ENCODE data around the gene ITGBL1. TPM values are rescaled to one million over a fixed set of nuclear protein-coding genes. Genes with fewer than 3 reads are reported as not detected.

ITGBL1 gene
- total RNA-seq, 1 experiment from 2014 or later, result not detected

- no TSS peak for BruUV-seq (replicated peaks)
- no peaks in the 10 kb centered on the region for H3K27me3 ChIP-seq (replicated peaks; ENCODE audit: control insufficient read depth, insufficient read depth, low read length)
- DNase-seq, result no peak
- Mint-ChIP-seq H3K27ac (ENCODE audit: unreplicated experiment) (no peak overlapping the region), H3K27me3 (ENCODE audit: insufficient read depth, unreplicated experiment) (peaks cover 3% of the 10 kb centered on the region), H3K9me3 (ENCODE audit: unreplicated experiment) (peaks cover 9% of the 10 kb centered on the region), H3K36me3 (ENCODE audit: insufficient read depth, unreplicated experiment) (no peaks in the 10 kb centered on the region), H3K4me1 (ENCODE audit: low read depth, unreplicated experiment) (no peaks in the 10 kb centered on the region), H3K4me3 (ENCODE audit: unreplicated experiment) (no peak overlapping the region)
- ChIA-PET CTCF (no interaction called here), POLR2A (no interaction called here)
- no peaks in the 10 kb centered on the region for H3K4me1 ChIP-seq
- TF ChIP-seq CTCF (IDR thresholded peaks at IDR 0.05; ENCODE audit: insufficient read depth in 1 of 2, low read depth in 1 of 2, low read length in 1 of 2, severe bottlenecking in 1 of 2, unreplicated experiment in 1 of 2), result no peak
- intact Hi-C loops (cut with micrococcal nuclease; ENCODE audit: unreplicated experiment), result no loop called here
- H3K36me3 ChIP-seq (ENCODE audit: control insufficient read depth, insufficient read depth, low read length), result no peaks in the 10 kb centered on the region
- no peaks in the 10 kb centered on the region for H3K9me3 ChIP-seq
- no peak overlapping the region for H3K4me3 ChIP-seq (ENCODE audit: low read depth, low read length)
These were observed 138.0 kb downstream of the ITGBL1 start for GRCh38 chr13:101590479-101590878.

- ChIA-PET CTCF (no interaction called here), POLR2A (no interaction called here)
- Histone ChIP-seq H3K4me3 (ENCODE audit: low read depth, low read length) (no peak overlapping the region), H3K9me3 (no peaks in the 10 kb centered on the region), H3K36me3 (ENCODE audit: control insufficient read depth, insufficient read depth, low read length) (no peaks in the 10 kb centered on the region), H3K27me3 (replicated peaks; ENCODE audit: control insufficient read depth, insufficient read depth, low read length) (no peaks in the 10 kb centered on the region), H3K4me1 (no peaks in the 10 kb centered on the region)
- no TSS peak for BruUV-seq (replicated peaks)
- Mint-ChIP-seq H3K27ac (ENCODE audit: unreplicated experiment) (no peak overlapping the region), H3K9me3 (ENCODE audit: unreplicated experiment) (peaks cover 9% of the 10 kb centered on the region), H3K36me3 (ENCODE audit: insufficient read depth, unreplicated experiment) (no peaks in the 10 kb centered on the region), H3K27me3 (ENCODE audit: insufficient read depth, unreplicated experiment) (no peaks in the 10 kb centered on the region), H3K4me1 (ENCODE audit: low read depth, unreplicated experiment) (no peaks in the 10 kb centered on the region), H3K4me3 (ENCODE audit: unreplicated experiment) (no peak overlapping the region)
- no peak for TF ChIP-seq CTCF (IDR thresholded peaks at IDR 0.05; ENCODE audit: insufficient read depth in 1 of 2, low read depth in 1 of 2, low read length in 1 of 2, severe bottlenecking in 1 of 2, unreplicated experiment in 1 of 2)
- no peak for DNase-seq
- intact Hi-C loops (cut with micrococcal nuclease; ENCODE audit: unreplicated experiment), result no loop called here
These were observed 142.5 kb downstream of the ITGBL1 start for GRCh38 chr13:101594936-101595335.

- H3K4me1 Mint-ChIP-seq (ENCODE audit: low read depth, unreplicated experiment), result no peaks in the 10 kb centered on the region
- peaks cover 19% of the 10 kb centered on the region for H3K9me3 Mint-ChIP-seq (ENCODE audit: unreplicated experiment)
- no peak overlapping the region for H3K4me3 Mint-ChIP-seq (ENCODE audit: unreplicated experiment)
- Histone ChIP-seq H3K4me1 (no peaks in the 10 kb centered on the region), H3K27me3 (replicated peaks; ENCODE audit: control insufficient read depth, insufficient read depth, low read length) (no peaks in the 10 kb centered on the region), H3K36me3 (ENCODE audit: control insufficient read depth, insufficient read depth, low read length) (no peaks in the 10 kb centered on the region), H3K9me3 (no peaks in the 10 kb centered on the region), H3K4me3 (ENCODE audit: low read depth, low read length) (no peak overlapping the region)
- H3K27ac Mint-ChIP-seq (ENCODE audit: unreplicated experiment), result no peak overlapping the region
- intact Hi-C loops (cut with micrococcal nuclease; ENCODE audit: unreplicated experiment), result no loop called here
- H3K27me3 Mint-ChIP-seq (ENCODE audit: insufficient read depth, unreplicated experiment), result peaks cover 5% of the 10 kb centered on the region
- DNase-seq, result no peak
- TF ChIP-seq CTCF (IDR thresholded peaks at IDR 0.05; ENCODE audit: insufficient read depth in 1 of 2, low read depth in 1 of 2, low read length in 1 of 2, severe bottlenecking in 1 of 2, unreplicated experiment in 1 of 2), result no peak
- H3K36me3 Mint-ChIP-seq (ENCODE audit: insufficient read depth, unreplicated experiment), result no peaks in the 10 kb centered on the region
- POLR2A ChIA-PET, result no interaction called here
- CTCF ChIA-PET, result no interaction called here
- BruUV-seq (replicated peaks), result no TSS peak
These were observed 144.3 kb downstream of the ITGBL1 start for GRCh38 chr13:101596803-101597202.

Measured in Caco-2 (cell line).